GM12878 (cell line): Measurements from ENCODE around the gene CTDSP1. TPM values are rescaled to one million over a fixed set of nuclear protein-coding genes. Genes with fewer than 3 reads are reported as not detected.

Experiments
- BMI1 ChIP-seq: fragments of 450-650 bp; IDR thresholded peaks from 2 replicates; pipeline ENCODE4 v1.6.1; 2016; ENCODE audit warnings: mild to moderate bottlenecking, moderate library complexity, borderline replicate concordance
- BRCA1 ChIP-seq: IDR thresholded peaks from 2 replicates; pipeline ENCODE4 v1.6.1; 2011; ENCODE audit warnings: low read depth, low read length, improper control_type of control experiment
- CBX5 ChIP-seq: sonication (generic); IDR thresholded peaks from 2 replicates; pipeline ENCODE4 v1.6.1; 2016; ENCODE audit warnings: low read depth, moderate library complexity, mild to moderate bottlenecking, inconsistent platforms
- CUX1 ChIP-seq: IDR thresholded peaks from 2 replicates; pipeline ENCODE4 v1.6.1; 2012; ENCODE audit warnings: improper control_type of control experiment, low read depth, low read length; ENCODE audit not compliant: insufficient replicate concordance
- EP300 ChIP-seq, 2 experiments: fragments of 150-350 bp in 1 of 2; IDR thresholded peaks; 2 replicates each; pipeline ENCODE4 v1.6.1; 2011 to 2012; ENCODE audit warnings: low read depth in 2 of 2, low read length in 2 of 2, borderline replicate concordance in 1 of 2, improper control_type of control experiment in 1 of 2, inconsistent platforms in 1 of 2; ENCODE audit not compliant: control insufficient read depth in 1 of 2
- FOS ChIP-seq: IDR thresholded peaks from 3 replicates; pipeline ENCODE4 v1.6.1; 2011; ENCODE audit warnings: borderline replicate concordance; ENCODE audit not compliant: insufficient read length; ENCODE audit errors: extremely low read depth
- NFYA ChIP-seq: IDR thresholded peaks from 2 replicates; pipeline ENCODE4 v1.6.1; 2011; ENCODE audit warnings: low read depth, mild to moderate bottlenecking, low read length, improper control_type of control experiment, borderline replicate concordance
- SP1 ChIP-seq: IDR thresholded peaks from one replicate; pipeline ENCODE4 v1.6.1; 2011; ENCODE audit warnings: low read depth, low read length
- SRF ChIP-seq, 2 experiments: IDR thresholded peaks; 2 replicates each; pipeline ENCODE4 v1.6.1; 2011; ENCODE audit warnings: low read depth in 2 of 2, low read length in 2 of 2, mild to moderate bottlenecking in 1 of 2, moderate library complexity in 1 of 2
- TAF1 ChIP-seq: IDR thresholded peaks from 2 replicates; pipeline ENCODE4 v1.6.1; 2011; ENCODE audit warnings: mild to moderate bottlenecking, low read depth, low read length, borderline replicate concordance
- polyA plus RNA-seq, 11 experiments: library from polyadenylated mRNA; depleted of rRNA in 4 of 11; unstranded in 6 of 11; stranded (reverse) in 5 of 11; fragments of >200 nt; fragmentation: Nextera tagmentation in 4 of 11; fragmentation: Illumina TruSeq in 1 of 11; extraction: Ambion mirVana in 4 of 11; extraction: Trizol in 1 of 11; gene quantifications; 1 replicate in 1 of 11; 2 replicates in 10 of 11; pipeline versions ENCODE4 v1.2.1 to v1.2.3, GENCODE V29; 2011 to 2016; ENCODE audit warnings: inconsistent platforms in 2 of 11, missing spikeins in 2 of 11, low read depth in 1 of 11
- total RNA-seq, 4 experiments: library from RNA; depleted of rRNA in 3 of 4; stranded (reverse); fragments of >200 nt in 3 of 4; fragmentation: Illumina TruSeq in 1 of 4; extraction: Trizol in 1 of 4; gene quantifications; 2 replicates each; pipeline versions ENCODE4 v1.2.1 to v1.2.3, GENCODE V29; 2013 to 2021
- TF ChIP-seq, protein P1 (sequence below): fragments of 450-650 bp; IDR thresholded peaks from 2 replicates; pipeline ENCODE4 v1.6.1; 2017; ENCODE audit warnings: antibody characterized with exemption, mild to moderate bottlenecking, moderate library complexity
- TF ChIP-seq, protein P2 (sequence below): fragments of 450-650 bp; IDR thresholded peaks from 2 replicates; pipeline ENCODE4 v1.6.1; 2016; ENCODE audit warnings: mild to moderate bottlenecking

CTDSP1 gene
- total and polyA plus RNA-seq, 10 of the 15 experiments (the other 5 are each of a cell fraction or from before 2014, with no cell fraction given): 3.0 to 75.9 (median 34.4) TPM

GRCh38 chr2:218402911-218403411, 3.3 kb downstream of the CTDSP1 start (continued):
- TF ChIP-seq, protein P1, sequence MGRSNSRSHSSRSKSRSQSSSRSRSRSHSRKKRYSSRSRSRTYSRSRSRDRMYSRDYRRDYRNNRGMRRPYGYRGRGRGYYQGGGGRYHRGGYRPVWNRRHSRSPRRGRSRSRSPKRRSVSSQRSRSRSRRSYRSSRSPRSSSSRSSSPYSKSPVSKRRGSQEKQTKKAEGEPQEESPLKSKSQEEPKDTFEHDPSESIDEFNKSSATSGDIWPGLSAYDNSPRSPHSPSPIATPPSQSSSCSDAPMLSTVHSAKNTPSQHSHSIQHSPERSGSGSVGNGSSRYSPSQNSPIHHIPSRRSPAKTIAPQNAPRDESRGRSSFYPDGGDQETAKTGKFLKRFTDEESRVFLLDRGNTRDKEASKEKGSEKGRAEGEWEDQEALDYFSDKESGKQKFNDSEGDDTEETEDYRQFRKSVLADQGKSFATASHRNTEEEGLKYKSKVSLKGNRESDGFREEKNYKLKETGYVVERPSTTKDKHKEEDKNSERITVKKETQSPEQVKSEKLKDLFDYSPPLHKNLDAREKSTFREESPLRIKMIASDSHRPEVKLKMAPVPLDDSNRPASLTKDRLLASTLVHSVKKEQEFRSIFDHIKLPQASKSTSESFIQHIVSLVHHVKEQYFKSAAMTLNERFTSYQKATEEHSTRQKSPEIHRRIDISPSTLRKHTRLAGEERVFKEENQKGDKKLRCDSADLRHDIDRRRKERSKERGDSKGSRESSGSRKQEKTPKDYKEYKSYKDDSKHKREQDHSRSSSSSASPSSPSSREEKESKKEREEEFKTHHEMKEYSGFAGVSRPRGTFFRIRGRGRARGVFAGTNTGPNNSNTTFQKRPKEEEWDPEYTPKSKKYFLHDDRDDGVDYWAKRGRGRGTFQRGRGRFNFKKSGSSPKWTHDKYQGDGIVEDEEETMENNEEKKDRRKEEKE: no peak
- TF ChIP-seq TAF1: no peak
- TF ChIP-seq CUX1: no peak
- no peak for TF ChIP-seq SRF (IDR thresholded peaks at IDR 0.05; ENCODE audit: low read depth in 2 of 2, low read length in 2 of 2)
- TF ChIP-seq EP300 (IDR thresholded peaks at IDR 0.05; ENCODE audit: borderline replicate concordance in 1 of 2, control insufficient read depth in 1 of 2, low read depth in 2 of 2, low read length in 2 of 2): no peak
- TF ChIP-seq CBX5: no peak
- TF ChIP-seq NFYA: no peak
- TF ChIP-seq SP1: no peak
- TF ChIP-seq BRCA1: no peak
- TF ChIP-seq FOS: no peak
- no peak for TF ChIP-seq BMI1
- TF ChIP-seq, protein P2, sequence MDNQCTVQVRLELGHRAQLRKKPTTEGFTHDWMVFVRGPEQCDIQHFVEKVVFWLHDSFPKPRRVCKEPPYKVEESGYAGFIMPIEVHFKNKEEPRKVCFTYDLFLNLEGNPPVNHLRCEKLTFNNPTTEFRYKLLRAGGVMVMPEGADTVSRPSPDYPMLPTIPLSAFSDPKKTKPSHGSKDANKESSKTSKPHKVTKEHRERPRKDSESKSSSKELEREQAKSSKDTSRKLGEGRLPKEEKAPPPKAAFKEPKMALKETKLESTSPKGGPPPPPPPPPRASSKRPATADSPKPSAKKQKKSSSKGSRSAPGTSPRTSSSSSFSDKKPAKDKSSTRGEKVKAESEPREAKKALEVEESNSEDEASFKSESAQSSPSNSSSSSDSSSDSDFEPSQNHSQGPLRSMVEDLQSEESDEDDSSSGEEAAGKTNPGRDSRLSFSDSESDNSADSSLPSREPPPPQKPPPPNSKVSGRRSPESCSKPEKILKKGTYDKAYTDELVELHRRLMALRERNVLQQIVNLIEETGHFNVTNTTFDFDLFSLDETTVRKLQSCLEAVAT: no peak
